GM21447 (cell line): ENCODE measurements around the gene CTDP1.
"Not testable (repeated sequence)": the region's sequence is repeated elsewhere in the genome, so short reads cannot be mapped to it uniquely, and the experiment has no call there.

Experiments
- ATAC-seq: cut with Tn5 transposase; IDR thresholded peaks from one replicate; pipeline ENCODE4 v1.9.1; 2021; ENCODE audit not compliant: unreplicated experiment

Gene CTDP1

GRCh38 chr18:79738041-79738461 lies 58.4 kb downstream of the CTDP1 start:
- ATAC-seq: no peak

GRCh38 chr18:79738581-79739439 lies 59.2 kb downstream of the CTDP1 start:
- no peak for ATAC-seq

GRCh38 chr18:79739440-79739778 lies 59.8 kb downstream of the CTDP1 start:
- no peak for ATAC-seq

- not testable (repeated sequence) for ATAC-seq
Measured at GRCh38 chr18:79740047-79740446, 60.4 kb downstream of the CTDP1 start.

- ATAC-seq: no peak
Measured at GRCh38 chr18:79740521-79741361, 61.1 kb downstream of the CTDP1 start.

GRCh38 chr18:79741362-79741700 lies 61.7 kb downstream of the CTDP1 start:
- no peak for ATAC-seq

- no peak for ATAC-seq
Measured at GRCh38 chr18:79742076-79742475, 62.5 kb downstream of the CTDP1 start.

GRCh38 chr18:79744625-79745024 lies 65.0 kb downstream of the CTDP1 start:
- ATAC-seq: no peak

- ATAC-seq: no peak
Measured at GRCh38 chr18:79746730-79747129, 67.1 kb downstream of the CTDP1 start.

GRCh38 chr18:79747156-79747845 lies 67.7 kb downstream of the CTDP1 start:
- no peak for ATAC-seq

- ATAC-seq: no peak
Measured at GRCh38 chr18:79748321-79749180, 68.9 kb downstream of the CTDP1 start.

- ATAC-seq: no peak
Measured at GRCh38 chr18:79749251-79750191, 69.9 kb downstream of the CTDP1 start.

GRCh38 chr18:79750980-79751571 lies 71.5 kb downstream of the CTDP1 start:
- ATAC-seq: no peak

GRCh38 chr18:79751918-79752578 lies 72.4 kb downstream of the CTDP1 start:
- ATAC-seq: not testable (repeated sequence)

GRCh38 chr18:79752946-79753345 lies 73.3 kb downstream of the CTDP1 start:
- not testable (repeated sequence) for ATAC-seq

- ATAC-seq: no peak
Measured at GRCh38 chr18:79753391-79753851, 73.8 kb downstream of the CTDP1 start.

GRCh38 chr18:79754022-79754761 lies 74.6 kb downstream of the CTDP1 start:
- ATAC-seq: no peak

- ATAC-seq: no peak
Measured at GRCh38 chr18:79754831-79755351, 75.3 kb downstream of the CTDP1 start.
